Endothelial cell of umbilical vein (primary cell): ENCODE results near the gene DISP3. TPM values are rescaled to one million over a fixed set of nuclear protein-coding genes. Genes with fewer than 3 reads are reported as not detected.

Source experiments
- BruUV-seq: library from RNA; stranded (reverse); fragments of 400-500 nt; replicated peaks from 2 replicates; lab custom pipeline; 2021; lab: Mats Ljungman, UMichigan
- CTCF ChIA-PET: fragments of 300-600, 350-600 bp; sonication (Branson Sonifier 250); formaldehyde crosslinking; loops from one replicate; lab custom pipeline; 2021; ENCODE audit warnings: antibody characterized with exemption, inconsistent platforms; lab: Charles Lee
- POLR2A ChIA-PET: fragments of 300-600, 350-600 bp; sonication (Branson Sonifier 250); formaldehyde crosslinking; loops from one replicate; lab custom pipeline; 2021; ENCODE audit warnings: antibody characterized with exemption, inconsistent platforms; lab: Charles Lee
- DNase-seq: peaks from one replicate; pipeline ENCODE4 v3.0.0-alpha.2; 2011; ENCODE audit warnings: low read depth, low spot score
- FAIRE-seq: peaks from 2 replicates; lab custom pipeline; 2011; peaks lifted over from hg19 to GRCh38; lab: Jason Lieb, UNC
- H2AFZ ChIP-seq: 2 replicates; pipeline ENCODE4 v1.6.0; 2012; ENCODE audit warnings: low read depth, low read length, control low read depth, inconsistent platforms
- H3K27ac ChIP-seq: 2 replicates; pipeline ENCODE4 v1.5.1; 2011; ENCODE audit warnings: low read depth, mild to moderate bottlenecking, control low read depth, low read length, moderate library complexity; ENCODE audit not compliant: insufficient read depth
- H3K27me3 ChIP-seq, 2 experiments: 2 replicates each; pipeline versions ENCODE4 v1.6.0 to v1.6.1; 2011; ENCODE audit warnings: low read length in 2 of 2, mixed read lengths in 1 of 2; ENCODE audit not compliant: control insufficient read depth in 2 of 2, insufficient read depth in 2 of 2
- H3K36me3 ChIP-seq, 2 experiments: 2 replicates in 1 of 2; 3 replicates in 1 of 2; pipeline ENCODE4 v1.5.1; 2011; ENCODE audit warnings: low read length in 2 of 2, mild to moderate bottlenecking in 1 of 2, moderate library complexity in 1 of 2; ENCODE audit not compliant: control insufficient read depth in 2 of 2, insufficient read depth in 2 of 2; ENCODE audit errors: extremely low read depth in 1 of 2
- H3K4me1 ChIP-seq: 3 replicates; pipeline ENCODE4 v1.5.1; 2011; ENCODE audit warnings: mild to moderate bottlenecking, low read length; ENCODE audit not compliant: control insufficient read depth, insufficient read depth; ENCODE audit errors: extremely low read depth
- H3K4me2 ChIP-seq: 2 replicates; pipeline ENCODE4 v1.6.1; 2011; ENCODE audit warnings: low read length, control low read depth, mixed read lengths; ENCODE audit not compliant: insufficient read depth
- H3K4me3 ChIP-seq, 3 experiments: fragments of 200-600 bp in 1 of 3; sonication (generic), shearing (Covaris generic) in 1 of 3; replicated peaks in 1 of 3; 2 replicates each; pipeline ENCODE4 v1.5.1; 2011 to 2016; ENCODE audit warnings: control low read depth in 3 of 3, low read length in 3 of 3, mild to moderate bottlenecking in 2 of 3, inconsistent platforms in 1 of 3, low read depth in 1 of 3, moderate library complexity in 1 of 3; ENCODE audit not compliant: insufficient read depth in 1 of 3
- H3K79me2 ChIP-seq: 2 replicates; pipeline ENCODE4 v1.6.0; 2012; ENCODE audit warnings: low read length, inconsistent platforms; ENCODE audit not compliant: control insufficient read depth, insufficient read depth
- H3K9ac ChIP-seq: replicated peaks from 2 replicates; pipeline ENCODE3; 2011; ENCODE audit warnings: low read length, control low read depth; ENCODE audit not compliant: insufficient read depth; ENCODE audit errors: extremely low read depth
- H3K9me1 ChIP-seq: replicated peaks from 3 replicates; pipeline ENCODE4 v1.6.0; 2011; ENCODE audit warnings: mild to moderate bottlenecking, low read length; ENCODE audit not compliant: control insufficient read depth, insufficient read depth; ENCODE audit errors: extremely low read depth
- H3K9me3 ChIP-seq: replicated peaks from 2 replicates; pipeline ENCODE4 v1.5.1; 2012; ENCODE audit warnings: low read length, inconsistent platforms; ENCODE audit not compliant: control insufficient read depth, insufficient read depth
- H4K20me1 ChIP-seq: replicated peaks from 2 replicates; pipeline ENCODE3; 2011; ENCODE audit warnings: mild to moderate bottlenecking, low read length; ENCODE audit not compliant: control insufficient read depth, insufficient read depth; ENCODE audit errors: extremely low read depth
- CTCF ChIP-seq, 2 donors: IDR thresholded peaks; 1 replicate in 1 of 2; 2 replicates in 1 of 2; pipeline ENCODE4 v1.5.1; 2011; ENCODE audit warnings: low read length in 2 of 2, mild to moderate bottlenecking in 2 of 2, moderate library complexity in 2 of 2, control low read depth in 1 of 2, inconsistent platforms in 1 of 2, low read depth in 1 of 2; ENCODE audit not compliant: insufficient read depth in 1 of 2; ENCODE audit errors: extremely low read depth in 1 of 2
- EZH2 ChIP-seq: IDR thresholded peaks from 2 replicates; pipeline ENCODE4 v1.6.1; 2012; ENCODE audit warnings: borderline replicate concordance, low read depth, mild to moderate bottlenecking, moderate library complexity, low read length, inconsistent platforms; ENCODE audit not compliant: severe bottlenecking
- FOS ChIP-seq: IDR thresholded peaks from 2 replicates; pipeline ENCODE4 v1.6.1; 2011; ENCODE audit warnings: mild to moderate bottlenecking, low read length, moderate library complexity, borderline replicate concordance; ENCODE audit not compliant: insufficient read depth
- GATA2 ChIP-seq: IDR thresholded peaks from 2 replicates; pipeline ENCODE4 v1.7.0; 2011; ENCODE audit warnings: low read depth, mild to moderate bottlenecking, moderate library complexity, mixed read lengths, low read length; ENCODE audit not compliant: insufficient read length, insufficient read depth
- JUN ChIP-seq: IDR thresholded peaks from 2 replicates; pipeline ENCODE4 v1.6.1; 2011; ENCODE audit warnings: borderline replicate concordance, low read depth; ENCODE audit not compliant: insufficient read length, insufficient read depth
- MAX ChIP-seq: IDR thresholded peaks from 2 replicates; pipeline ENCODE4 v1.6.1; 2011; ENCODE audit not compliant: insufficient read depth, insufficient read length
- MYC ChIP-seq: IDR thresholded peaks from one replicate; pipeline ENCODE4 v1.6.1; 2011; ENCODE audit warnings: mild to moderate bottlenecking, low read depth, low read length
- POLR2A ChIP-seq: IDR thresholded peaks from 2 replicates; pipeline ENCODE4 v1.6.1; 2012; ENCODE audit warnings: low read depth, mild to moderate bottlenecking, control low read depth, low read length
- POLR2AphosphoS5 ChIP-seq: IDR thresholded peaks from 2 replicates; pipeline ENCODE4 v1.6.1; 2012; ENCODE audit warnings: low read depth, mild to moderate bottlenecking, control low read depth, low read length, moderate library complexity; ENCODE audit not compliant: insufficient read depth
- dilution Hi-C: fragments of 300-500 bp; cut with MboI; formaldehyde crosslinking; loops from one replicate; pipeline ENCODE4 v1.15.0; 2019; ENCODE audit warnings: low sequenced_read_pairs; ENCODE audit not compliant: extremely low pct_ligation_motif_present
- intact Hi-C: fragments of 100-400 bp; cut with micrococcal nuclease; formaldehyde crosslinking; loops from one replicate; pipeline ENCODE4 v1.10.0; 2022
- polyA plus RNA-seq, 4 experiments: library from polyadenylated mRNA; depleted of rRNA in 3 of 4; stranded (reverse) in 3 of 4; unstranded in 1 of 4; fragments of >200 nt; gene quantifications; 2 replicates each; pipeline versions ENCODE4 v1.2.1 to v1.2.3, GENCODE V29; 2011 to 2012; ENCODE audit warnings: missing spikeins in 1 of 4
- total RNA-seq: library from RNA; stranded (reverse); gene quantifications from 2 replicates; pipeline ENCODE4 v1.2.3, GENCODE V29; 2021

Gene DISP3
- total and polyA plus RNA-seq, 2 donors (not counting 3 experiments of a cell fraction or from before 2014, with no cell fraction given): 0.26 to 0.49 TPM

GRCh38 chr1:11505591-11506538 is 26.9 kb downstream of the DISP3 start:
- Histone ChIP-seq H3K27me3 (no peaks in the 10 kb centered on the region), H3K36me3 (no peaks in the 10 kb centered on the region), H3K4me2 (no peak overlapping the region), H2AFZ (no peak overlapping the region), H3K9me1 (no peaks in the 10 kb centered on the region), H3K4me3 (no peak overlapping the region), H3K9ac (no peak overlapping the region), H3K27ac (no peak overlapping the region), H3K4me1 (no peaks in the 10 kb centered on the region), H3K79me2 (no peaks in the 10 kb centered on the region), H3K9me3 (no peaks in the 10 kb centered on the region), H4K20me1 (no peaks in the 10 kb centered on the region)
- POLR2A ChIA-PET: no interaction called here
- FAIRE-seq (no peak), DNase-seq (no peak)
- intact Hi-C loops: no loop called here
- CTCF ChIA-PET: no interaction called here
- TF ChIP-seq MAX: no peak
- no peak for TF ChIP-seq EZH2
- no peak for TF ChIP-seq JUN
- no peak for TF ChIP-seq POLR2AphosphoS5
- TF ChIP-seq CTCF (IDR thresholded peaks at IDR 0.05; ENCODE audit: extremely low read depth in 1 of 2, insufficient read depth in 1 of 2, low read depth in 1 of 2, low read length in 2 of 2): no peak
- TF ChIP-seq GATA2: no peak
- no peak for TF ChIP-seq FOS
- TF ChIP-seq MYC: no peak
- no peak for TF ChIP-seq POLR2A
- BruUV-seq: no TSS peak
- dilution Hi-C loops: no loop called here
